GM19397 (cell line): ENCODE measurements around the gene CCDC106.

ENCODE experiments used
- ATAC-seq: cut with Tn5 transposase; IDR thresholded peaks from one replicate; pipeline ENCODE4 v1.9.1; 2021; ENCODE audit warnings: mild to moderate bottlenecking, moderate library complexity; ENCODE audit not compliant: unreplicated experiment

CCDC106 gene

GRCh38 chr19:55635334-55635717 is 12.7 kb upstream of the CCDC106 start:
- ATAC-seq, result no peak

DNA sequence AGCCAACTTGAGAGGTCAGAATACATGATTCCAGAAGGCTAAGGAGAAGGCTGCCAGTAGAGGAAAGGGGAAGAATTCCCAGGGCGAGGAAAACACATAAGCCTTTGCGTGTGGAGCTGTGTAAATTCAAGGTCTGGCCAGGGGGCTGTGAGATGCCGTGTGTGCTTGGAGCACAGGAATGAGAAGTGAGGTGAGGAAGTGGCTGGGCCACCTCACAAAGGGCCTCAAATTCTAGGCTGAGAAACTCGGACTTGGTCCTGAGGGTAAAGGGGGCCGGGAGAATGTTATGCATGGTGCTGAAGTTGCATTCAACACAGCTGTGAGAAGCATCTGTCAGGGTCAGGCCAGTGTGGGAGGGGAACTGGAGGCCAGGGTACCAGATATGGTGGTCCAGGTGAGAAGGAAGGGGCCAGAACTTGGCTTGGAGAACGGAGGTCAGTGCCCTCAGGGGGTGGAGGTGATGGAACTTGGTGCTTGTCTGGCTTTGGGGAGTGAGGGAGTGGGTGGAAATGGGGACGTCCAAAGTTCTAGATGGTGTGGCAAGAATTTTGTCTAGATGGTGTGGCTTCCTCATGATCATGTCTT is 12.1 kb upstream of the CCDC106 start:
- ATAC-seq, result no peak

DNA sequence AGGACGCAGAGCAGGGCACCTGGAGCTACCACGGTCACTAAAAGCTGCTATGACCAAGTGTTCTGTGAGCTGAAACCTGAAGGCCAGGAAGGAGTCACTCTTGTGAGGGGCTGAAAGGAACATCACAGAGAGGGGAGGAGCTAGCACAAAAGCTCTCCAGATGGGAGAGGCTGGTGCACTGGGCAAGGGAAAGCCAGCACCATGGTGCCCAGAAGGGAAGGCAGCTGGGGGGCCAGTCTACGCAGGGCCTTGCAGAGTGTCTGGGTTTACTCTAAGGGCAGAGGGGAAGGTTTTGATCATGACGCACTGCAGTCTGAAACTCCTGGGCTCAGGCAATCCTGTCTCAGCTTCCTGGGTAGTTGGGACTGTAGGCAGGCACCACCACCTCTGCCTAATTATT is 11.3 kb upstream of the CCDC106 start:
- ATAC-seq, result no peak

DNA sequence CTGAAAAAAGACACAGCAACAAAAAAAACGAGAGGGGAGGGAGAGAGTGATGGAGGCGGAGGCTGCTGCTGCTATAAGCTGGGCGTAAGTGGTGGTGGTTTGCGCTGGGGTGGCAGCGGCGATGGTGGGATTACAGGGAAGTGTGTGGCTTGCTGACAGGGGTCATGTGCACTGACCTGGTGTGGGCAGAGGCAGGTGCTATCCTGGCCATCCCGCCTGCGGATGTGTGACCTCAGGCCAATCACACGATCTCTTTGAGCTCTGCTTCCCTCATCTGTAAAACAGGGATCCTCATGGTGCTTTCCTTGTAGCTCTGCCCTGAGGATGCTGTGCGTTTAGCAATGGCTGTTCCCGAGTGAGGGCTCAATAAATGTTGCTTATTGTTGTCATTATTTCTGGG is 10.5 kb upstream of the CCDC106 start:
- no peak for ATAC-seq

DNA sequence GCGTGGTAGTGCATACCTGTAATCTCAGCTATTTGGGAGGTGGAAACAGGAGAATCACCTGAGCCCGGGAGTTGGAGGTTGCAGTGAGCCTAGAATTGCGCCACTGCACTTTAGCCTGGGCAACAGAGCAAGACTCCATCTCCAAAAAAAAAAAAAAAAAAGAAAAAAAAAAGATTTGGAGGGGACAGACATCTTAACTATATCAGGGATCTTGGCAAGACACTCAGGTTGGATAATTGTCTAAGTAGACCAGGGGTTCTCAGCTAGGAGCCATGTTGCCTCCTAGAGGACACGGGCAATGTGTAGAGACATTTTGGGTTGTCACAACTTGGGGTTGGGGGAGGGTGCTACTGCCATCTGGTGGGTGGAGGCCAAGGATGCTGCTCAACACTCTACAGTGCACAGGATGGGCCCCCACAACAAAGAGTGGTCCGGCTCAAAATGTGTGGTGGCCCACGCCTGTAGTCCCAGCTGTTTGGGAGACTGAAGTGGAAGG is 9.1 kb upstream of the CCDC106 start:
- ATAC-seq, result no peak

DNA sequence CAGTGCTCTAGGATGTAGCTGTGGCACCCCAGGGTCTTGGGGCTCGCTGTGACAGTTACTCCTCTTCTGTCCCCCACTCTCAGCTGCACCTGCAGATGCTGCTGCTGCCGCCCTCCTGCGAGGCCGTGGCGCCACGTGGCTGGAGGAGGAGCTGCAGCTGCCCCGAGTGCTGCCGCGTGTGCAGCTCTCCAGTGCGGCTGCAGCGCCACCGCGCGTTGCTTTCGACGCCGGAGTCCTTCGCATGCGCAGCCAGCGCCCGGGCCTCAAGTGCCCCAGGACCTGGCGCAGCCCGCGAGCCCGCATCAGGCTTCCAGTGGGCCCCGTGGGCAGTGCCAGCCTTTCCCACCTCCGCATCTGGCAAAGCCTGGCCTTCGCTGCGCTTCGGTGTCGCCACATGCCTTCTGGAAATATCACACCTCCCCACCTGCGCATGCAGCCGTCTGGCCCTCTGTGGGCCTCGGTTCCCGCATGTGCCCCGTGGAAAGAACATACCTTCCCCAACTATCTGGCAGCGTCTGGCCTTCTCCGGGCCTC is 7.9 kb upstream of the CCDC106 start:
- ATAC-seq, result no peak

DNA sequence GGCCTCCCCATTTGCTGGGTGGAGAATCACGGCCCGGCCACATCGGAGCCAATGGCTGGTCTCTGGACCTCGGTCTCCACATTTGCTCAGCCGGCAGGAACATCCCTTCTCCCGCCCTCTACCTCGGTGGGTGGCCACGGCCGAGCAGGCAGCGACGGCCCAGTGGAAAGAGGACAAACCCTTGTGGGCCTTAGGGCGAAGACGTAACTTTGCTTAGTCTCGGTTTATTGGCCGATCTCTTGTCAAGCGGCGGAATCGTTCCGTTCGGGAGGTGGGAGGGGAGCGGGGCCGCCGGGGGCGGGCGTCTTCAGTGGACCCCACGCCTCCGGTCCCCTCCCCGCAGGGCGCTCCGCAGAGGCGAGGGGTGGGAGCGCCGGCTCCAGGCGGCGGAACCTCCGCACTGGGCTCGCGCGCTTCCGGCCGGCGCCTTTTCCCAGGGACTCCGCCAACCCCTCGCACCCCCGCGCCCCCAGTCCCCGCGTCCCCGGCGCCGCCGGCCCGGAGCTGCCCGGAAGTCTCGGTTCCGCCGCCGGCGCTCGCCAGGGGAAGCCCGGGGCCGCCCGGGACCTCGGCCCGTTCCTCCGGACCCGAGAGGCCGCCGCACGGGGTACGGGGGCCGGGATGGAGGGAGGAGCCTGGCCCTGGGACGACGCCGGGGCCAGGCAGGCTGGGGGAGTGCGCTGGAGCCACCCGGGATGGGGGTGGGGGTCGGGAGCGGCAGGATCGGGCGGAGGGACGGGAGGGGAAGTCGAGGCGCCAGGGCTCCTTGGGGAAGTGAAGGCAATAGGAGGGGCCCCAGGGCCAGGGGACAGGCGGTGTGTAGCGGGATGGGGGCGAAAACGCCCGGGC is 7.2 kb upstream of the CCDC106 start, which contains the start of gene ZNF580:
Gene ZNF580 (plus strand): TSS at position 426 of the 849 bp plus-strand sequence. CDS start 1,507 bp downstream, outside the sequence.
- ATAC-seq, result no peak

- ATAC-seq, result no peak
These were observed 6.4 kb upstream of the CCDC106 start for GRCh38 chr19:55641426-55642152.

DNA sequence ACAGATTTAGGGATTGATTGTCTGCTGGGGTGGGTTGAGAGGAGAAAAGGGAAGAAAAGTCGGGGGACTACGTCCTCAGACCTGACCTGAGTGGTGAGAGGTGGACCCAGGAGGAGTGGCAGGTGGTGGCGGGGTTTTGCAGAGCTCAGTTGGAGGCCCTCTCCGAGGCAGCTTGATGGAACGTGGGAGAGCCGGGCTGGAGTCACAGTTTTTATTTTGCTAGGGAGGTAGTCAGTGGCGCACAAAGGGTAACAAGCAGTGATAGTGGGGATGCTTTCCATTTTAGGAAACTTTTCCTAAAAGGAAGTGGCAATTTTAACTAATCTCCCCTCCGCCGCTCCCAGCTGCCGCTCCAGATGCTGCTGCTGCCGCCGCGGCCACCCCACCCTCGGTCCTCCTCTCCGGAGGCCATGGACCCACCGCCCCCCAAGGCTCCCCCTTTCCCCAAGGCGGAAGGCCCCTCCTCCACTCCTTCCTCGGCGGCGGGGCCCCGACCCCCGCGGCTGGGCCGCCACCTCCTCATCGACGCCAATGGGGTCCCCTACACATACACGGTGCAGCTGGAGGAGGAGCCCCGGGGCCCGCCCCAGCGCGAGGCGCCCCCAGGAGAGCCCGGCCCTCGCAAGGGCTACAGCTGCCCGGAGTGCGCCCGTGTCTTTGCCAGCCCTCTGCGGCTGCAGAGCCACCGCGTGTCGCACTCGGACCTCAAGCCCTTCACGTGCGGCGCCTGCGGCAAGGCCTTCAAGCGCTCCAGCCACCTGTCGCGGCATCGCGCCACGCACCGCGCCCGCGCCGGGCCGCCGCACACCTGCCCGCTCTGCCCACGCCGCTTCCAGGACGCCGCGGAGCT is 5.6 kb upstream of the CCDC106 start:
- no peak for ATAC-seq

GRCh38 chr19:55643003-55643886 is 4.8 kb upstream of the CCDC106 start, which contains the start of gene ZNF581:
ZNF581 (plus strand) TSS chr19:55643649; CDS start chr19:55644572, 923 bp downstream.
- peak; percentile 27 for ATAC-seq

DNA sequence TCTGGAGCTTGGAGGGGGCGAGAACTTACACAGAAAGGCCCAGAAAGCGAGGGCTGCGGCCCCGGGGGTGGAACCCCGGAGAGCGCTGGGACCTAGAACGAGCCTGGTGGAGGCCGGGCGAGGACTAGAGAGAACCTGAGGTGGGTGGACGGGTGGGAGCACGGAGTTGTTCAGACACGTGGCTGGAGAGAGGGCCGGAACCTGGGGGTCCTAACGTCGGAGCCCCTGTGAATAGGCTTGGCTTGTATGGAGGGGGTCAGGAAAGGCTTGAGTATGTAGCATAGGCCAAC is 4.2 kb upstream of the CCDC106 start:
- no peak for ATAC-seq

GRCh38 chr19:55644191-55644833 is 3.7 kb upstream of the CCDC106 start:
- no peak for ATAC-seq

GRCh38 chr19:55644842-55645511 is 3.0 kb upstream of the CCDC106 start:
- ATAC-seq, result no peak

DNA sequence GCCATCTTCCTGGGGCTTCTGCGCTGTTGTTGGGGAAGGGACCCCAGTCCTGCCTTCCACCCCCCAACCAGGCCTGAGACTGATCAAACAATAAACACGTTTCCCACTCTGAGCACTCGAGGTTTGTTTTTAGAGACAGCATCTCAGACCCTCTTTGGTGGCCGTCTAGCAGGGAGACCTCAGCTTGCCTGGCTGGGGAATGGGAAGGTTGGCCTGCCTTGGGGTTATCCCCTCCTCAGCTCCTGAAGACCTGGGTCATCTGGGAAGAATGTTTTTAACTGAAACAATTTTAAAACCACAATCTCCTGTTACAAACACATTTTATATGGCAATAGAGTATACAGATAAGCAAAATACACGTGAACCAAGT is 2.5 kb upstream of the CCDC106 start:
- no peak for ATAC-seq

- no peak for ATAC-seq
These were observed 902 bp upstream of the CCDC106 start for GRCh38 chr19:55646889-55647731.

DNA sequence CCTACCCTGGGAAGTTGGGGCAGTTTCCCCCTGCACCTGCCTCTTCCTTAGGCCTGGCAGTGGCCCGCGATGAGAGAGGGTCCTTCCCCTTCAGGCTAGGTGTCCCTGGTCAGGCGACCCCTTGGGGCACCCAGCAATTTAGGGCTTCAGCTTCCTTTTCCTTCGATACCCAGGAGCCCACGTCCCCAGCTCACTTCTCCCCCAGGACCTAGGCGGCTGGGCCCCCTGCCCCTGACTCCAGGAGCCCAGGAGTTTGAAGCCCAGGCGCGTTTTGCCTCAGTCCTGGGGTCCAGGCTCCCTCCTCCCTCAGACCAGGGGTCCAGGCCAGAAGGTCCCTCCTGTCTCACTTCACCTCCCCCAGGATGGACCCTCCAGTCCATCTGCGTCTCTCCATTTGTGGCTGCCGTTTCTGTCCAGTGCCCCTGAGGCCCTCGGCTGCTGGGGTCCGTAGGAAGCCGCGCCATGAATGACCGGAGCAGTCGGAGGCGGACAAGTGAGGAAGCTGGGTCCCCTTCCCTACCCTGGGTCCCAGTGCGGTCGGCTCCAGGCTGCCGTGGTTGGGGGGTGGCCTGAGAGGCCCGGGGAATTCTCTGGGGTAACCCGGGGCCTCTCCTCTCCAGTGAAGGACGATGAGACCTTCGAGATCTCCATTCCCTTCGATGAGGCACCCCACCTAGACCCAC is 714 bp downstream of the CCDC106 start:
- ATAC-seq, result no peak
